ENCODE data around the gene NAA38.
"Not testable (repeated sequence)": the region's sequence is repeated elsewhere in the genome, so short reads cannot be mapped to it uniquely, and the experiment has no call there.

Gene NAA38

GRCh38 chr17:7818026-7818425 lies 39.3 kb downstream of the NAA38 start:
- in situ Hi-C loops (cut with HindIII; ENCODE audit: low pct_unique_long_range_greater_than_20kb, low sequenced_read_pairs): no loop called here
- no peak for TF ChIP-seq JUND (IDR thresholded peaks at IDR 0.05; ENCODE audit: low read depth)

GRCh38 chr17:7817643-7817964 lies 39.8 kb downstream of the NAA38 start:
- no peak for DNase-seq (ENCODE audit: low read depth in 1 of 2, low spot score in 1 of 2)
- in situ Hi-C loops (cut with HindIII; ENCODE audit: low pct_unique_long_range_greater_than_20kb, low sequenced_read_pairs): no loop called here
- TF ChIP-seq JUND (IDR thresholded peaks at IDR 0.05; ENCODE audit: low read depth): no peak

More at GRCh38 chr17:7818026-7818425, 39.3 kb downstream of the NAA38 start:
- DNase-seq (ENCODE audit: low read depth in 1 of 2, low spot score in 1 of 2): no peak

- DNase-seq (ENCODE audit: low read depth in 1 of 2, low spot score in 1 of 2): no peak
- TF ChIP-seq JUND (IDR thresholded peaks at IDR 0.05; ENCODE audit: low read depth): no peak
- in situ Hi-C loops (cut with HindIII; ENCODE audit: low pct_unique_long_range_greater_than_20kb, low sequenced_read_pairs): no loop called here
Observed at GRCh38 chr17:7816926-7817642, 40.3 kb downstream of the NAA38 start.

- in situ Hi-C loops (cut with HindIII; ENCODE audit: low pct_unique_long_range_greater_than_20kb, low sequenced_read_pairs): no loop called here
- no peak for TF ChIP-seq JUND (IDR thresholded peaks at IDR 0.05; ENCODE audit: low read depth)
- DNase-seq (ENCODE audit: low read depth in 1 of 2, low spot score in 1 of 2): no peak
Observed at GRCh38 chr17:7814969-7815368, 42.4 kb downstream of the NAA38 start.

GRCh38 chr17:7811251-7811650 lies 46.1 kb downstream of the NAA38 start:
- no peak for TF ChIP-seq JUND (IDR thresholded peaks at IDR 0.05; ENCODE audit: low read depth)
- in situ Hi-C loops (cut with HindIII; ENCODE audit: low pct_unique_long_range_greater_than_20kb, low sequenced_read_pairs): no loop called here
- no peak for DNase-seq (ENCODE audit: low read depth in 1 of 2, low spot score in 1 of 2)

GRCh38 chr17:7809791-7810343 lies 47.5 kb downstream of the NAA38 start:
- in situ Hi-C loops (cut with HindIII; ENCODE audit: low pct_unique_long_range_greater_than_20kb, low sequenced_read_pairs); DNase-seq (ENCODE audit: low read depth in 1 of 2, low spot score in 1 of 2): not testable (repeated sequence)

GRCh38 chr17:7809086-7809790 lies 48.1 kb downstream of the NAA38 start:
- in situ Hi-C loops (cut with HindIII; ENCODE audit: low pct_unique_long_range_greater_than_20kb, low sequenced_read_pairs): no loop called here
- TF ChIP-seq JUND (IDR thresholded peaks at IDR 0.05; ENCODE audit: low read depth): no peak
- no peak for DNase-seq (ENCODE audit: low read depth in 1 of 2, low spot score in 1 of 2)

GRCh38 chr17:7807206-7807605 lies 50.2 kb downstream of the NAA38 start:
- DNase-seq (ENCODE audit: low read depth in 1 of 2, low spot score in 1 of 2): no peak
- in situ Hi-C loops (cut with HindIII; ENCODE audit: low pct_unique_long_range_greater_than_20kb, low sequenced_read_pairs): no loop called here
- TF ChIP-seq JUND (IDR thresholded peaks at IDR 0.05; ENCODE audit: low read depth): no peak

Data from T47D (cell line).